H1 (cell line): Measurements from ENCODE around the gene AFF1. TPM values are rescaled to one million over a fixed set of nuclear protein-coding genes. Genes with fewer than 3 reads are reported as not detected.

Experiments
- CTCF ChIA-PET: fragments of 300-600 bp; sonication (Branson Sonifier 250); formaldehyde crosslinking; loops from one replicate; lab custom pipeline; 2021; ENCODE audit not compliant: partially characterized antibody; lab: Charles Lee
- POLR2A ChIA-PET: fragments of 300-600 bp; sonication (Branson Sonifier 250); formaldehyde crosslinking; loops from one replicate; lab custom pipeline; 2021; ENCODE audit warnings: inconsistent platforms; ENCODE audit not compliant: partially characterized antibody; lab: Charles Lee
- DNase-seq, 2 experiments: peaks; one replicate each; pipeline versions ENCODE4 v3.0.0 to v3.0.0-alpha.2; 2010 to 2022; ENCODE audit warnings: low spot score in 2 of 2, low read depth in 1 of 2, mixed read lengths in 1 of 2
- FAIRE-seq: peaks from 2 replicates; lab custom pipeline; 2011; peaks lifted over from hg19 to GRCh38; lab: Jason Lieb, UNC
- H2AFZ ChIP-seq: 2 replicates; pipeline ENCODE4 v1.8.1; 2012; ENCODE audit warnings: low read length, inconsistent platforms
- H2AK5ac ChIP-seq: 2 replicates; pipeline ENCODE4 v1.6.1; 2013; ENCODE audit warnings: low read depth, low read length
- H2BK120ac ChIP-seq: replicated peaks from 2 replicates; pipeline ENCODE3; 2013; ENCODE audit warnings: low read depth, low read length, inconsistent platforms
- H2BK12ac ChIP-seq: 2 replicates; pipeline ENCODE4 v1.6.1; 2013; ENCODE audit warnings: low read depth, low read length
- H2BK15ac ChIP-seq: 2 replicates; pipeline ENCODE4 v1.6.1; 2013; ENCODE audit warnings: low read length
- H2BK20ac ChIP-seq: 2 replicates; pipeline ENCODE4 v1.6.1; 2013; ENCODE audit warnings: low read length
- H2BK5ac ChIP-seq: 2 replicates; pipeline ENCODE4 v1.6.1; 2013; ENCODE audit warnings: low read depth, low read length
- H3K14ac ChIP-seq: 2 replicates; pipeline ENCODE4 v1.6.1; 2013; ENCODE audit warnings: inconsistent platforms; ENCODE audit not compliant: insufficient read length
- H3K18ac ChIP-seq: 2 replicates; pipeline ENCODE4 v1.6.1; 2013; ENCODE audit warnings: low read length; ENCODE audit errors: extremely low read depth
- H3K23ac ChIP-seq: 2 replicates; pipeline ENCODE4 v1.6.1; 2013; ENCODE audit warnings: inconsistent platforms; ENCODE audit not compliant: insufficient read length
- H3K23me2 ChIP-seq: 2 replicates; pipeline ENCODE4 v1.6.1; 2013; ENCODE audit warnings: low read depth, low read length
- H3K27ac ChIP-seq: 2 replicates; pipeline ENCODE4 v1.6.1; 2011; ENCODE audit warnings: low read depth, low read length, inconsistent platforms
- H3K27me3 ChIP-seq, 4 experiments: replicated peaks in 1 of 4; 1 replicate in 1 of 4; 2 replicates in 3 of 4; pipeline versions ENCODE4 v1.6.1 to v1.8.1; 2011 to 2013; ENCODE audit warnings: low read length in 3 of 4, mild to moderate bottlenecking in 3 of 4, inconsistent platforms in 2 of 4, mixed read lengths in 2 of 4, moderate library complexity in 1 of 4; ENCODE audit not compliant: control insufficient read depth in 3 of 4, insufficient read depth in 3 of 4; ENCODE audit errors: extremely low read depth in 1 of 4
- H3K36me3 ChIP-seq, 4 experiments: 2 replicates each; pipeline versions ENCODE4 v1.6.1 to v1.8.1; 2011 to 2013; ENCODE audit warnings: mild to moderate bottlenecking in 4 of 4, low read length in 3 of 4, moderate library complexity in 2 of 4, control low read depth in 1 of 4, inconsistent platforms in 1 of 4; ENCODE audit not compliant: insufficient read depth in 4 of 4, control insufficient read depth in 2 of 4
- H3K4ac ChIP-seq: replicated peaks from 2 replicates; pipeline ENCODE3; 2013; ENCODE audit warnings: low read length, low read depth, mixed read lengths, inconsistent platforms; ENCODE audit not compliant: insufficient read length
- H3K4me1 ChIP-seq, 4 experiments: replicated peaks in 1 of 4; 1 replicate in 1 of 4; 2 replicates in 3 of 4; pipeline versions ENCODE4 v1.6.1 to v1.8.1; 2011 to 2013; ENCODE audit warnings: low read length in 3 of 4, inconsistent platforms in 2 of 4, mixed read lengths in 1 of 4; ENCODE audit not compliant: insufficient read depth in 4 of 4, control insufficient read depth in 3 of 4
- H3K4me2 ChIP-seq, 2 experiments: 2 replicates each; pipeline versions ENCODE4 v1.6.1 to v1.8.1; 2011 to 2013; ENCODE audit warnings: low read depth in 2 of 2, low read length in 2 of 2, control low read depth in 1 of 2, inconsistent platforms in 1 of 2, mild to moderate bottlenecking in 1 of 2; ENCODE audit not compliant: insufficient read depth in 1 of 2
- H3K4me3 ChIP-seq, 4 experiments: fragments of 200-600, 300-600 bp in 1 of 4; sonication (generic), shearing (Covaris generic), sonication (Bioruptor Twin) in 1 of 4; 2 replicates each; pipeline versions ENCODE4 v1.5.1 to v1.8.1; 2011 to 2016; ENCODE audit warnings: low read length in 4 of 4, low read depth in 3 of 4, control low read depth in 2 of 4, inconsistent platforms in 2 of 4, mild to moderate bottlenecking in 2 of 4, mixed read lengths in 1 of 4, moderate library complexity in 1 of 4; ENCODE audit not compliant: insufficient read depth in 2 of 4; ENCODE audit errors: extremely low read depth in 1 of 4
- H3K56ac ChIP-seq: replicated peaks from 2 replicates; pipeline ENCODE3; 2013; ENCODE audit warnings: low read depth, mild to moderate bottlenecking, mixed read lengths, low read length, inconsistent platforms; ENCODE audit not compliant: insufficient read length
- H3K79me1 ChIP-seq: 2 replicates; pipeline ENCODE4 v1.6.1; 2013; ENCODE audit warnings: low read depth, low read length, control low read depth
- H3K79me2 ChIP-seq, 2 experiments: 2 replicates each; pipeline versions ENCODE4 v1.6.1 to v1.8.1; 2012 to 2013; ENCODE audit warnings: low read length in 2 of 2, mild to moderate bottlenecking in 2 of 2, inconsistent platforms in 1 of 2; ENCODE audit not compliant: insufficient read depth in 2 of 2, control insufficient read depth in 1 of 2
- H3K9ac ChIP-seq, 4 experiments: replicated peaks in 1 of 4; 1 replicate in 1 of 4; 2 replicates in 3 of 4; pipeline versions ENCODE4 v1.6.1 to v1.8.1; 2011 to 2013; ENCODE audit warnings: low read depth in 3 of 4, low read length in 3 of 4, control low read depth in 2 of 4, mild to moderate bottlenecking in 2 of 4, moderate library complexity in 2 of 4, inconsistent platforms in 1 of 4; ENCODE audit errors: extremely low read depth in 1 of 4
- H3K9me3 ChIP-seq, 2 experiments: 2 replicates each; pipeline versions ENCODE4 v1.6.1 to v1.8.1; 2012 to 2013; ENCODE audit warnings: mild to moderate bottlenecking in 2 of 2, moderate library complexity in 2 of 2, control low read depth in 1 of 2, inconsistent platforms in 1 of 2, low read depth in 1 of 2, low read length in 1 of 2, mixed read lengths in 1 of 2; ENCODE audit not compliant: insufficient read depth in 2 of 2
- H4K20me1 ChIP-seq, 2 experiments: replicated peaks in 1 of 2; 2 replicates each; pipeline versions ENCODE3 to v1.8.1; 2011 to 2013; ENCODE audit warnings: inconsistent platforms in 2 of 2, low read length in 2 of 2, mild to moderate bottlenecking in 1 of 2; ENCODE audit not compliant: insufficient read depth in 2 of 2, control insufficient read depth in 1 of 2
- H4K5ac ChIP-seq: 2 replicates; pipeline ENCODE4 v1.6.1; 2013; ENCODE audit warnings: low read length, low read depth, mixed read lengths, inconsistent platforms; ENCODE audit not compliant: insufficient read length
- H4K8ac ChIP-seq: 2 replicates; pipeline ENCODE4 v1.8.0; 2013; ENCODE audit warnings: mild to moderate bottlenecking, moderate library complexity, low read length, inconsistent platforms; ENCODE audit not compliant: insufficient read depth; ENCODE audit errors: extremely low read depth
- H4K91ac ChIP-seq: replicated peaks from 2 replicates; pipeline ENCODE3; 2013; ENCODE audit warnings: low read length, mixed read lengths, inconsistent platforms; ENCODE audit not compliant: insufficient read length
- CHD1 ChIP-seq: IDR thresholded peaks from 2 replicates; pipeline ENCODE4 v1.6.1; 2012; ENCODE audit warnings: low read depth, low read length, improper control_type of control experiment
- FOSL1 ChIP-seq: IDR thresholded peaks from 2 replicates; pipeline ENCODE4 v1.6.1; 2011; ENCODE audit warnings: mild to moderate bottlenecking, low read depth, low read length, moderate library complexity; ENCODE audit not compliant: insufficient read depth
- POU5F1 ChIP-seq: IDR thresholded peaks from 2 replicates; pipeline ENCODE4 v1.6.1; 2011; ENCODE audit warnings: low read depth, mild to moderate bottlenecking, low read length, moderate library complexity
- RAD21 ChIP-seq, 2 experiments: IDR thresholded peaks in 1 of 2; conservative IDR thresholded peaks in 1 of 2; 2 replicates each; pipeline ENCODE4 v1.6.1; 2011; ENCODE audit warnings: low read depth in 2 of 2, low read length in 2 of 2, improper control_type of control experiment in 1 of 2, inconsistent platforms in 1 of 2, mild to moderate bottlenecking in 1 of 2, moderate library complexity in 1 of 2
- RNF2 ChIP-seq: fragments of 200-900, 300-1000 bp; sonication (generic); IDR thresholded peaks from 2 replicates; pipeline ENCODE4 v1.7.1; 2016; ENCODE audit warnings: borderline replicate concordance, low read depth, mild to moderate bottlenecking, antibody characterized with exemption, low read length; ENCODE audit not compliant: poor library complexity, severe bottlenecking; ENCODE audit errors: missing control alignments
- RXRA ChIP-seq: IDR thresholded peaks from 2 replicates; pipeline ENCODE4 v1.6.1; 2011; ENCODE audit warnings: low read depth, mild to moderate bottlenecking, low read length, moderate library complexity; ENCODE audit not compliant: insufficient read depth
- TAF1 ChIP-seq: IDR thresholded peaks from 2 replicates; pipeline ENCODE4 v1.6.1; 2011; ENCODE audit warnings: mild to moderate bottlenecking, low read depth, low read length
- WGBS, 2 experiments: shearing (Covaris generic) in 1 of 2; methylation state at CpG; one replicate each; pipeline versions ENCODE4 v1.1.6 to v1.1.7; 2013 to 2015; ENCODE audit warnings: low lambda C conversion rate in 2 of 2, mixed read lengths in 2 of 2, inconsistent platforms in 1 of 2, low coverage in 1 of 2, missing lambda C conversion rate in 1 of 2; ENCODE audit not compliant: insufficient replicate concordance in 2 of 2, insufficient coverage in 1 of 2, insufficient read length in 1 of 2; ENCODE audit errors: extremely low coverage in 1 of 2, missing lambda C conversion rate in 1 of 2; 5-methylcytosine and 5-hydroxymethylcytosine counted together
- polyA plus RNA-seq, 7 experiments: library from polyadenylated mRNA; depleted of rRNA in 3 of 7; stranded (reverse) in 5 of 7; unstranded in 2 of 7; fragments of >200 nt in 5 of 7; fragments of 200-250 nt in 2 of 7; gene quantifications; 1 replicate in 5 of 7; 2 replicates in 1 of 7; 4 replicates in 1 of 7; pipeline versions ENCODE4 v1.2.1 to v1.2.3, GENCODE V29; 2011 to 2013; ENCODE audit warnings: missing spikeins in 2 of 7, mixed read lengths in 2 of 7
- total RNA-seq: library from RNA; stranded (reverse); fragmentation: NEBNext Ultra II Directional; extraction: Animal tissue kit (Norgen Biotek cat#: 25700); gene quantifications from 2 replicates; pipeline ENCODE4 v1.2.1, GENCODE V29; 2021
- TF ChIP-seq, protein P1 (sequence below): IDR thresholded peaks from 2 replicates; pipeline ENCODE4 v1.6.1; 2011; ENCODE audit warnings: low read depth, mild to moderate bottlenecking, low read length; ENCODE audit not compliant: insufficient read depth

AFF1 gene
- total and polyA plus RNA-seq, 2 of the 8 experiments (the other 6 are each of a cell fraction or from before 2014, with no cell fraction given) = 14.8 to 85.5 TPM

- no peak for TF ChIP-seq POU5F1
- TF ChIP-seq, protein P1, sequence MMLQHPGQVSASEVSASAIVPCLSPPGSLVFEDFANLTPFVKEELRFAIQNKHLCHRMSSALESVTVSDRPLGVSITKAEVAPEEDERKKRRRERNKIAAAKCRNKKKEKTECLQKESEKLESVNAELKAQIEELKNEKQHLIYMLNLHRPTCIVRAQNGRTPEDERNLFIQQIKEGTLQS = no peak
- TF ChIP-seq RXRA = no peak
- TF ChIP-seq RAD21 (IDR thresholded peaks at IDR 0.05 in 1 of 2, conservative IDR thresholded peaks at IDR 0.05 in 1 of 2; ENCODE audit: low read depth in 2 of 2, low read length in 2 of 2) = no peak
- TF ChIP-seq TAF1 = no peak
- TF ChIP-seq FOSL1 = no peak
- TF ChIP-seq RNF2 = no peak
- no peak for TF ChIP-seq CHD1
- TF ChIP-seq, all 59 proteins: peak for 0
- Histone ChIP-seq H4K8ac (no peak overlapping the region), H3K23me2 (no peaks in the 10 kb centered on the region), H3K14ac (no peak overlapping the region), H3K27me3 (no peaks in the 10 kb centered on the region), H3K4me2 (peak overlapping the region in 1 of 2 experiments; percentile 47; a peak in 1 of 4 replicates), H3K27ac (no peak overlapping the region), H3K36me3 (peaks cover 0 to 3% (median 1%) of the 10 kb centered on the region in 4 experiments; a peak in 1 of 8 replicates), H3K4ac (no peak overlapping the region), H2BK15ac (no peak overlapping the region), H4K91ac (no peak overlapping the region), H2BK12ac (no peak overlapping the region), H2BK20ac (0 out of 2 replicates have a peak overlapping the region, but pooled peaks have one; percentile 53), H3K79me2 (peaks cover 0 to 55% of the 10 kb centered on the region in 2 experiments; a peak in 2 of 4 replicates), H3K56ac (no peak overlapping the region), H3K18ac (no peak overlapping the region), H3K79me1 (peaks cover 5% of the 10 kb centered on the region; the same call in 1 of the 2 replicates), H3K9ac (no peak overlapping the region), H3K9me3 (no peaks in the 10 kb centered on the region), H4K5ac (no peak overlapping the region), H3K4me1 (peaks cover 0 to 12% (median 0%) of the 10 kb centered on the region in 4 experiments; a peak in 3 of 7 replicates), H2BK5ac (no peak overlapping the region), H2BK120ac (no peak overlapping the region), H3K23ac (no peak overlapping the region), H2AFZ (no peak overlapping the region), H4K20me1 (peaks cover 3 to 4% of the 10 kb centered on the region in 2 experiments), H3K4me3 (no peak overlapping the region), H2AK5ac (no peak overlapping the region; the same call in 1 of the 2 replicates)
- CTCF ChIA-PET = interaction anchor here (1.2 to 1.4 kb wide), 2 partner anchors 30 to 33 kb away, joined by 3 to 7 read pairs; no protein-coding TSS in a partner anchor
- DNase-seq = no peak
- peak; percentile 55 for FAIRE-seq
- 93% methylated on average over 7 of the region's 7 CpGs; no CpG with 5 or more reads in 1 of the 2 experiments for whole genome bisulfite sequencing, 2 experiments
- POLR2A ChIA-PET = interaction anchor here (1.0 to 1.6 kb wide), 3 partner anchors 14 to 134 kb away, joined by 3 read pairs; partner anchors contain the start of gene AFF1
Observed at GRCh38 chr4:87068583-87069021, 133.8 kb downstream of the AFF1 start.
